OCI-LY1 (cell line): Measurements from ENCODE around the gene TGFB3.
"Not testable (repeated sequence)": the region's sequence is repeated elsewhere in the genome, so short reads cannot be mapped to it uniquely, and the experiment has no call there.

ENCODE experiments used
- H2AFZ ChIP-seq: fragments of 200-600 bp; sonication (generic), shearing (Covaris generic); 2 replicates; pipeline ENCODE4 v1.6.0; 2014; ENCODE audit warnings: antibody characterized with exemption, mild to moderate bottlenecking, low read length
- H3F3A ChIP-seq: fragments of 200-600 bp; sonication (generic), shearing (Covaris generic); 2 replicates; pipeline ENCODE4 v1.6.0; 2014; ENCODE audit warnings: mild to moderate bottlenecking, antibody characterized with exemption, low read length, moderate library complexity; ENCODE audit not compliant: insufficient read depth
- H3K27ac ChIP-seq: fragments of 200-600 bp; sonication (generic); 2 replicates; pipeline ENCODE4 v1.5.1; 2014; ENCODE audit warnings: low read length, mixed run types, mild to moderate bottlenecking, low read depth; ENCODE audit not compliant: poor library complexity, severe bottlenecking
- H3K27me3 ChIP-seq: fragments of 200-600 bp; sonication (generic); 2 replicates; pipeline ENCODE4 v1.6.0; 2014; ENCODE audit warnings: antibody characterized with exemption, mild to moderate bottlenecking, low read length, moderate library complexity; ENCODE audit not compliant: insufficient read depth
- H3K36me3 ChIP-seq: fragments of 200-600 bp; sonication (generic); 2 replicates; pipeline ENCODE4 v1.6.1; 2014; ENCODE audit warnings: mild to moderate bottlenecking, antibody characterized with exemption, low read length, moderate library complexity, mixed read lengths; ENCODE audit not compliant: insufficient read depth
- H3K4me1 ChIP-seq: fragments of 200-600 bp; sonication (generic); 2 replicates; pipeline ENCODE4 v1.5.1; 2014; ENCODE audit warnings: mild to moderate bottlenecking, low read length, moderate library complexity; ENCODE audit not compliant: insufficient read depth, severe bottlenecking
- H3K4me2 ChIP-seq: fragments of 200-600 bp; sonication (generic), shearing (Covaris generic); 2 replicates; pipeline ENCODE4 v1.6.1; 2014; ENCODE audit warnings: low read length
- H3K4me3 ChIP-seq: fragments of 200-600 bp; sonication (generic); 2 replicates; pipeline ENCODE4 v1.5.1; 2014; ENCODE audit warnings: low read length, low read depth, mild to moderate bottlenecking, mixed read lengths; ENCODE audit not compliant: poor library complexity, severe bottlenecking
- H3K79me2 ChIP-seq: fragments of 200-600 bp; shearing (Covaris generic); 2 replicates; pipeline ENCODE4 v1.6.1; 2016; ENCODE audit warnings: mixed run types, low read length, mixed read lengths; ENCODE audit not compliant: insufficient read depth
- H3K9ac ChIP-seq: fragments of 200-600 bp; sonication (generic), shearing (Covaris generic); 2 replicates; pipeline ENCODE4 v1.6.1; 2014; ENCODE audit warnings: mild to moderate bottlenecking, low read length, mixed read lengths
- H3K9me2 ChIP-seq: fragments of 200-600 bp; sonication (generic), shearing (Covaris generic); 2 replicates; pipeline ENCODE4 v1.6.1; 2014; ENCODE audit warnings: low read depth, mild to moderate bottlenecking, low read length, mixed read lengths
- H3K9me3 ChIP-seq: fragments of 200-600 bp; shearing (Covaris generic); 2 replicates; pipeline ENCODE4 v1.6.1; 2014; ENCODE audit warnings: low read length, mixed read lengths
- H4K20me1 ChIP-seq: fragments of 200-600 bp; sonication (generic), shearing (Covaris generic); 2 replicates; pipeline ENCODE4 v1.6.0; 2016; ENCODE audit warnings: mild to moderate bottlenecking, low read length; ENCODE audit not compliant: insufficient read depth
- CTCF ChIP-seq: fragments of 200-600 bp; sonication (generic), shearing (Covaris generic); IDR thresholded peaks from 2 replicates; pipeline ENCODE4 v1.5.1; 2017; ENCODE audit warnings: mild to moderate bottlenecking, antibody characterized with exemption, low read length, moderate library complexity, mixed read lengths
- EZH2 ChIP-seq: fragments of 200-600 bp; sonication (generic), shearing (Covaris generic); IDR thresholded peaks from 2 replicates; pipeline ENCODE4 v1.8.0; 2017; ENCODE audit warnings: borderline replicate concordance, mixed run types, mild to moderate bottlenecking, antibody characterized with exemption, low read length, moderate library complexity, mixed read lengths

TGFB3 gene

GRCh38 chr14:76015191-76015590, 33.4 kb upstream of the TGFB3 start:
- Histone ChIP-seq H3K36me3 (0 out of 2 replicates have a peak, but pooled peaks cover 3% of the 10 kb centered on the region), H3K27ac (no peak overlapping the region), H3K9me3 (peaks cover 15% of the 10 kb centered on the region; the same call in 1 of the 2 replicates), H3K4me3 (no peak overlapping the region), H3K9ac (no peak overlapping the region), H3K9me2 (no peaks in the 10 kb centered on the region), H3K4me2 (no peak overlapping the region), H3K27me3 (no peaks in the 10 kb centered on the region), H3F3A (no peaks in the 10 kb centered on the region), H2AFZ (no peak overlapping the region), H3K79me2 (no peaks in the 10 kb centered on the region), H4K20me1 (no peaks in the 10 kb centered on the region), H3K4me1 (peaks cover 10% of the 10 kb centered on the region)
- TF ChIP-seq CTCF (no peak), EZH2 (no peak)

- no peak overlapping the region for H3K9ac ChIP-seq
- H3K4me3 ChIP-seq: no peak overlapping the region
- H3K36me3 ChIP-seq: no peaks in the 10 kb centered on the region
- no peak overlapping the region for H3K4me2 ChIP-seq
- no peaks in the 10 kb centered on the region for H3K9me2 ChIP-seq
- H3K79me2 ChIP-seq: no peaks in the 10 kb centered on the region
- H2AFZ ChIP-seq: no peak overlapping the region
- H3F3A ChIP-seq: no peaks in the 10 kb centered on the region
- no peak overlapping the region for H3K27ac ChIP-seq
- H3K27me3 ChIP-seq: no peaks in the 10 kb centered on the region
- no peaks in the 10 kb centered on the region for H4K20me1 ChIP-seq
- H3K4me1 ChIP-seq: peaks cover 10% of the 10 kb centered on the region
- TF ChIP-seq EZH2 (no peak), CTCF (no peak)
- H3K9me3 ChIP-seq: 0 out of 2 replicates have a peak, but pooled peaks cover 4% of the 10 kb centered on the region
These were observed 30.6 kb upstream of the TGFB3 start for GRCh38 chr14:76012354-76012753.

GRCh38 chr14:76011930-76012329, 30.1 kb upstream of the TGFB3 start:
- no peaks in the 10 kb centered on the region for H4K20me1 ChIP-seq
- H3K4me3 ChIP-seq: no peak overlapping the region
- TF ChIP-seq EZH2 (no peak), CTCF (no peak)
- no peak overlapping the region for H2AFZ ChIP-seq
- H3K9me2 ChIP-seq: no peaks in the 10 kb centered on the region
- no peaks in the 10 kb centered on the region for H3K79me2 ChIP-seq
- no peak overlapping the region for H3K27ac ChIP-seq
- no peaks in the 10 kb centered on the region for H3K36me3 ChIP-seq
- peaks cover 10% of the 10 kb centered on the region for H3K4me1 ChIP-seq
- no peak overlapping the region for H3K9ac ChIP-seq
- no peaks in the 10 kb centered on the region for H3K27me3 ChIP-seq
- no peaks in the 10 kb centered on the region for H3F3A ChIP-seq
- H3K4me2 ChIP-seq: no peak overlapping the region
- H3K9me3 ChIP-seq: no peaks in the 10 kb centered on the region

GRCh38 chr14:76009627-76010026, 27.8 kb upstream of the TGFB3 start:
- H3F3A ChIP-seq, H3K9me3 ChIP-seq: not testable (repeated sequence)
- H3K36me3 ChIP-seq: peaks cover 14% of the 10 kb centered on the region

More at GRCh38 chr14:76009627-76010026, 27.8 kb upstream of the TGFB3 start:
- H2AFZ ChIP-seq, H3K79me2 ChIP-seq, H3K27ac ChIP-seq, H3K4me3 ChIP-seq, H3K9me2 ChIP-seq, H3K4me1 ChIP-seq, H3K4me2 ChIP-seq, H3K27me3 ChIP-seq, H3K9ac ChIP-seq, H4K20me1 ChIP-seq: not testable (repeated sequence)
